HG03097 (cell line): ENCODE results near the gene LAMTOR3.
"Not testable (repeated sequence)": the region's sequence is repeated elsewhere in the genome, so short reads cannot be mapped to it uniquely, and the experiment has no call there.

Experiments used
- ATAC-seq: cut with Tn5 transposase; IDR thresholded peaks from one replicate; pipeline ENCODE4 v1.9.1; 2021; ENCODE audit not compliant: unreplicated experiment, low FRiP score

Gene LAMTOR3

GRCh38 chr4:99833756-99834155 lies 60.5 kb downstream of the LAMTOR3 start:
- no peak for ATAC-seq

- ATAC-seq: no peak
These were observed 61.5 kb downstream of the LAMTOR3 start for GRCh38 chr4:99832758-99833157.

- no peak for ATAC-seq
These were observed 61.9 kb downstream of the LAMTOR3 start for GRCh38 chr4:99832321-99832720.

GRCh38 chr4:99830051-99830450 lies 64.2 kb downstream of the LAMTOR3 start:
- not testable (repeated sequence) for ATAC-seq

GRCh38 chr4:99828477-99828876 lies 65.8 kb downstream of the LAMTOR3 start:
- ATAC-seq: no peak
